ENCODE measurements around the gene TMEM43. TPM values are rescaled to one million over a fixed set of nuclear protein-coding genes. Genes with fewer than 3 reads are reported as not detected.

Gene TMEM43
- total RNA-seq, 1 donor from 2014 or later, result 79.2 TPM

GRCh38 chr3:14150491-14151230 is 25.8 kb downstream of the TMEM43 start:
- no peak overlapping the region for H3K4me3 Mint-ChIP-seq (ENCODE audit: unreplicated experiment)
- peaks cover 17% of the 10 kb centered on the region for H3K36me3 ChIP-seq (ENCODE audit: insufficient read depth, low read length)
- H3K27ac ChIP-seq (ENCODE audit: low read depth, low read length), result no peak overlapping the region
- no peak overlapping the region for H3K4me2 ChIP-seq (ENCODE audit: low read length)
- H3K4me1 ChIP-seq (ENCODE audit: insufficient read depth, low read length), result peaks cover 3% of the 10 kb centered on the region
- no peaks in the 10 kb centered on the region for H3K27me3 Mint-ChIP-seq (ENCODE audit: low read depth, unreplicated experiment)
- no peak overlapping the region for H3K9ac ChIP-seq (ENCODE audit: low read length)
- no peak for DNase-seq (ENCODE audit: low read depth)
- H3K9me3 ChIP-seq (ENCODE audit: insufficient read depth, low read depth, low read length), result no peaks in the 10 kb centered on the region
- FAIRE-seq, result no peak
- no peak overlapping the region for H2AFZ ChIP-seq (ENCODE audit: low read depth, low read length)
- H3K27me3 ChIP-seq (ENCODE audit: insufficient read depth, low read length), result no peaks in the 10 kb centered on the region
- H4K20me1 ChIP-seq (ENCODE audit: insufficient read depth, low read length), result peaks cover 30% of the 10 kb centered on the region
- H3K4me3 ChIP-seq (ENCODE audit: insufficient read depth, low read depth, low read length), result no peak overlapping the region
- TF ChIP-seq EZH2 (IDR thresholded peaks at IDR 0.05; ENCODE audit: insufficient read depth, low read length) (no peak), CTCF (IDR thresholded peaks at IDR 0.05; ENCODE audit: insufficient read depth, low read depth, low read length) (no peak)
- peak overlapping the region; percentile 77 for H3K27ac Mint-ChIP-seq (ENCODE audit: unreplicated experiment)
- H3K36me3 Mint-ChIP-seq (ENCODE audit: low read depth, unreplicated experiment), result peaks cover 37% of the 10 kb centered on the region
- no peaks in the 10 kb centered on the region for H3K9me3 Mint-ChIP-seq (ENCODE audit: unreplicated experiment)
- H3K4me1 Mint-ChIP-seq (ENCODE audit: low read depth, unreplicated experiment), result peaks cover 8% of the 10 kb centered on the region
- peaks cover 2% of the 10 kb centered on the region for H3K79me2 ChIP-seq (ENCODE audit: insufficient read depth, low read length)

GRCh38 chr3:14151471-14152083 is 26.7 kb downstream of the TMEM43 start:
- peaks cover 2% of the 10 kb centered on the region for H3K4me1 Mint-ChIP-seq (ENCODE audit: low read depth, unreplicated experiment)
- H3K36me3 Mint-ChIP-seq (ENCODE audit: low read depth, unreplicated experiment), result peaks cover 40% of the 10 kb centered on the region
- H3K4me3 Mint-ChIP-seq (ENCODE audit: unreplicated experiment), result no peak overlapping the region
- Histone ChIP-seq H3K79me2 (ENCODE audit: insufficient read depth, low read length) (peaks cover 2% of the 10 kb centered on the region), H3K4me1 (ENCODE audit: insufficient read depth, low read length) (no peaks in the 10 kb centered on the region), H3K36me3 (ENCODE audit: insufficient read depth, low read length) (peaks cover 21% of the 10 kb centered on the region), H3K27me3 (ENCODE audit: insufficient read depth, low read length) (no peaks in the 10 kb centered on the region), H3K9ac (ENCODE audit: low read length) (no peak overlapping the region), H2AFZ (ENCODE audit: low read depth, low read length) (no peak overlapping the region), H3K4me3 (ENCODE audit: insufficient read depth, low read depth, low read length) (no peak overlapping the region), H4K20me1 (ENCODE audit: insufficient read depth, low read length) (peaks cover 35% of the 10 kb centered on the region), H3K27ac (ENCODE audit: low read depth, low read length) (no peak overlapping the region), H3K4me2 (ENCODE audit: low read length) (no peak overlapping the region), H3K9me3 (ENCODE audit: insufficient read depth, low read depth, low read length) (no peaks in the 10 kb centered on the region)
- no peak for TF ChIP-seq CTCF (IDR thresholded peaks at IDR 0.05; ENCODE audit: insufficient read depth, low read depth, low read length)
- no peak for TF ChIP-seq EZH2 (IDR thresholded peaks at IDR 0.05; ENCODE audit: insufficient read depth, low read length)
- H3K27me3 Mint-ChIP-seq (ENCODE audit: low read depth, unreplicated experiment), result no peaks in the 10 kb centered on the region
- H3K9me3 Mint-ChIP-seq (ENCODE audit: unreplicated experiment), result no peaks in the 10 kb centered on the region
- no peak overlapping the region for H3K27ac Mint-ChIP-seq (ENCODE audit: unreplicated experiment)
- no peak for FAIRE-seq
- DNase-seq (ENCODE audit: low read depth), result no peak

Data from astrocyte (in vitro differentiated cells and primary cell).